Fibroblast of gingiva (primary cell): ENCODE data around the gene PARD3.
A peak's percentile ranks its signal among the peaks of the same experiment; 100 is the strongest.

Experiments used
- DNase-seq: peaks from one replicate; pipeline ENCODE4 v3.0.0-alpha.2; 2011; ENCODE audit warnings: low read depth

The PARD3 gene

GRCh38 chr10:34126371-34127151, 688.5 kb downstream of the PARD3 start:
- no peak for DNase-seq

- no peak for DNase-seq
These were observed 689.4 kb downstream of the PARD3 start for GRCh38 chr10:34125702-34126101.

- no peak for DNase-seq
These were observed 690.5 kb downstream of the PARD3 start for GRCh38 chr10:34124522-34125035.

- peak; percentile 34 for DNase-seq
These were observed 693.1 kb downstream of the PARD3 start for GRCh38 chr10:34121781-34122622.

GRCh38 chr10:34121125-34121753, 693.9 kb downstream of the PARD3 start:
- no peak for DNase-seq

- no peak for DNase-seq
These were observed 695.6 kb downstream of the PARD3 start for GRCh38 chr10:34119456-34119855.

DNA sequence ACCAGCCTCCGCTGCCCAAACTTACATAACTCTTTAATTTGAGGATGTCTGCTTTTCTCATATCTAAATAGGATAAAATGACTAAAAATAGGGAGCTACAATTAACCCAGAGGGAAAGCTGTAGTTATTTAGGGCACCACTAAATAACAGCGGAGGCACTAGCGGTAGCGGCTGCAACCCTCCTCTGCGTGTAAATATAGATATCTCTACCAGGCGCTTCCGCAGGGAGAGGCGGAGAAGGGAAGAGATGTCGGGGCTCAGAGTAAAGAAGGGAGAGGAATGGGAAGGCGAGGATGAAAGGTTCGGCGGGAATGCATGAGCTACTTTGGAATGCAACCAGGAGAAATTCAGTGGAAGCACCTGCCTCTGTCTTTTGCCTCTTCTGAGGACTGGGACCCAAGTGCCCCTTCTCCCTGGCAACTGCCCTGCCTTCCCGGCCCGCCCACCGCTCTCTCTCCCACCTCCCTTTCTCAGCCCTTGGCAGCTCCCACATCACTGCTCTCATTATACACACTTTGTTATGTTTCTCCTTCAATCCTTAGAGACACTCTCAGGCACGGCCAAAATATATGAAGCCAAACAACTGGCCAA, 698.3 kb downstream of the PARD3 start:
- DNase-seq, result no peak

GRCh38 chr10:34116220-34116641, 698.9 kb downstream of the PARD3 start:
- DNase-seq, result no peak

- no peak for DNase-seq
These were observed 700.2 kb downstream of the PARD3 start for GRCh38 chr10:34114914-34115313.

- DNase-seq, result no peak
These were observed 701.4 kb downstream of the PARD3 start for GRCh38 chr10:34113504-34114225.

GRCh38 chr10:34112171-34112782, 702.8 kb downstream of the PARD3 start:
- DNase-seq, result peak; percentile 70

GRCh38 chr10:34111179-34111578, 703.9 kb downstream of the PARD3 start:
- no peak for DNase-seq

- DNase-seq, result no peak
These were observed 705.0 kb downstream of the PARD3 start for GRCh38 chr10:34109952-34110702.

DNA sequence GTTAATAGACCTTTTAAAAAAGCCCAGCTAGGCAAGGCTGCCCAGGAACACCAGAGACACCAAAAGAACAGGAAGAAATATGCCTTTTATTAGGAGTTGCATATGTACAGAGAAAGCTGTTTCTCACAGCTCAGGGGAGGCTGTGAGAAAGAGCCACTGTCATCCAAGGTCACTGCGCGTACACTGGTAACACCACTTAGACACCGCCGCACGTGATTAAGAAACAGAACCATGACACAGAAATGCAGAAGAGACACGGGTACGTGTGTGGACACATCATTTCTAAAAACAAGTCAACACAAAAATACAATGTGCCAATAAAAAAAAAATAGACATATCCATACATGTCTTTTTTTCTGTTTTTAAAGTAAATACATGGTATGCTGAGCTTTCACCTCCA, 705.6 kb downstream of the PARD3 start:
- no peak for DNase-seq

- DNase-seq, result no peak
These were observed 707.2 kb downstream of the PARD3 start for GRCh38 chr10:34107626-34108516.

DNA sequence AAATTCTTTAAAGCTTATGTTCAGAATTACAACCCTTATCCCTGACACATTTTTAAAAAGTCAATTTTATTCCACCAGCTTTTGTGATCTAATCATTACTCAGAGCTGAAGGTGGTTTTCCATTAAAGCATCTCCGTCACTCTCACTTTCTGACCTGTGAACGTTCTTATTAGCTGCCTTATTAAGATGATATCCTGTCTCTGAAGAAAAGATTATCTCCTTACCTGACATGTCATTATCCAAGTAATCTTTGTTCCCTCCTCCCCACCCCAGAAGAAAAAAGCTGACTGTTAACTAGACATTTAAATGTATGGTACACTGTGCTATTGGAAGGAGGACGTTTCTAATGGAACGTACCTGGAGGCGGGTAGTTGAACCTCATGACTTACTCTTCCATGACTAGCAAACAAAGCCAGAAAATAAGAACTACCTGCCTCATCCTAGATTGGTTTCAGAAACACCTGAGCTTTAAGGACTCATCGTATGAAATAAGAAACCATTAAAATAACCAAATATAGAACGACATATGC, 708.7 kb downstream of the PARD3 start:
- no peak for DNase-seq

DNA sequence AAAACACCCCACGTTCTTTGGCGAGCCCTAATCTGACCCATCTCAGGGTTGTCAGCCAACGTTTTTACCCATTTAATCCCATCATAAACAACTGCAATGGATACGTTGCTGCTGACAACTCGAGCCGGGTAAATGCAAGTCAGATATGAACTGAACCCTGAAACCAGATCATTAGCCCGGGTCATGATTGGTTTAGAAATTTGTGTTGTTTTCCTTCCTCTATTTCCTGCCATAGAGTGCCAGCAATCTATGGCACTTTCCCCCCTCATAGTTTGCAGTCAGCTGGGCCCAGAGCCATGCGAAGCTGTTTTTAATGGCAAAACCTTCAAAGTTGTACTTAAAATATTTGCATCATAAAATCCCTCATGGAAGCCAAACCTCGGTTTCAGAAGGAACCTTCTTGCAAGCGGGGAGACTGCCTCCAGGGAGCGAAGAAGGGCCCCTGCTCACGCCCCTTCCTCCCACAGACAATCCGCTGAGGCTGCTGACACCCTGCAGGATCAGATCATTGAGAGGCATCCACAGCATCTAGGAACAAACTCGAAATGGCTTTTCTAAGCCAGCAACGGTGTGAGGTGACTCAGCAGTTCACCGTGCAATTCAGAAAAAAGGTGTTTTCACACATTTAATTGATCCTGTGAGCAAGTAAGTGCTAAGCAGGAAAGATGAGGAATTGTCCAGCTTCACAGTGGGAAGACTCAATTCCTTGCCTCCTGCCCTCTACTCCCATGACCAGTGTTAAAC, 710.1 kb downstream of the PARD3 start:
- DNase-seq, result peak; percentile 85

DNA sequence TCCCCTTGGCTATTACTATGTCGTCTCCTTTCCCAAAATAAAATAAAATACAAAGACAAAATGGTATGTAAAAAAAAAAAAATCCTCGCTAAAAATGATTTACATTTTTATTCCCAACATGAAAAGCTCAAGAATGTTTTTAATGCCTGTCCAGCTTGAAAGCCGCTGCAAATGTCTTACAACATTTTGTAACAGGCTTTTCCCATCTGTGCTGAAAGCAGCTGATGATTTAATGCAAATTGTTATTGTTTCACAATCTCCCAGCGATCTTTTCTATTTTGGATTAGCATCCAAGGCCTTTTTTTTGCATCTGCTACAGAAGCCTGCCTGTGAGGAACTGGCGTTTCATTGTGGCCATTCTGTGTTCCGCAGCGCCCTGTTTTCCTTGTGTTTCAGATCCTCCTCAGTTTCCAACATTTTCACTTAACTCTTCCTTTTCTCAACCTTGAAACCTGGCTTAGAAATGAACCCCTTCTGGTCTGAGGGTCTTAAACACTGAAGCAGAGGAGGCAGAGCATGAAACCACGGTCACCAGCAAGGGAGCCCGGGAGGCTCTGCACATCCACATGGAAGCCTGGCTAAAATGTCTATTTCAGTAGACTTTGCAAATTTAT, 712.1 kb downstream of the PARD3 start:
- peak; percentile 88 for DNase-seq
